NCI-H2029 (cell line): ENCODE results near the gene UGT2B7.
"Not testable (repeated sequence)": the region's sequence is repeated elsewhere in the genome, so short reads cannot be mapped to it uniquely, and the experiment has no call there.

Source experiments
- DNase-seq: peaks from one replicate; lab custom pipeline; 2025; lab: John Stamatoyannopoulos, UW

The UGT2B7 gene

DNA sequence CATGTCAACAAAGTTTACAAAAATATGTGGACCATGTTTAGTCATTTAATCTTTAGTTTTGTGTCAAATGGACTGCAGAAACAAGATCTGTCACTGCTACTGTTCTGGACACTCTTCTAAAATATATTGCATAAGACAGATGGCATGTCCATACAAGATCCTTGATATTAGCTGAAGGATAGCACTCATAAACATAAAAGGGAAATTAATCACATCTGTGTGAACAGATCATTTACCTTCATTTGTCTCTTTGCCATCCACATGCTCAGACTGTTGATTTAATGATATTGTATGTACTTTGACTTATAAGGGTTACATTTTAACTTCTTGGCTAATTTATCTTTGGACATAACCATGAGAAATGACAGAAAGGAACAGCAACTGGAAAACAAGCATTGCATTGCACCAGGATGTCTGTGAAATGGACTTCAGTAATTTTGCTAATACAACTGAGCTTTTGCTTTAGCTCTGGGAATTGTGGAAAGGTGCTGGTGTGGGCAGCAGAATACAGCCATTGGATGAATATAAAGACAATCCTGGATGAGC, at the start of gene UGT2B7:
Gene UGT2B7 (plus strand): TSS at position 364 of the 546 bp plus-strand sequence. CDS start 47 bp downstream, at position 411.
- DNase-seq = no peak

DNA sequence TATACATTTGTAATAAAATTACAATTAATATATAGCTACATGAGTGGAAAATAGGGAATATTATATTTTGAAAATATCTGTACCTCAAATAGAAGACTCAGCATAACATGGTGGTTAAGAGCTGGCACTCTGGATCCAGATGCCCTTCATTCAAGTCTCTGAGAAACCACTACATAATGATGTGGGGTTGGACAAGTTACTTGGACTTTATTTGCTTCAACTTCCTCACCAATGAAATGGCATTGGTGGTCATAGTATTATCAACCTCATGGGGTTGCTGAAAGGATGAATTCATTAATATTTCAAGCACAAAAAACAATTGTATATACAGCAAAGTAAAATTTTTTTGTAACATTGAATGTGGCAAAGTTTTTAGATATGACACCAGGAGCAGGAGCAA, 46.4 kb upstream of the UGT2B7 start:
- no peak for DNase-seq

DNA sequence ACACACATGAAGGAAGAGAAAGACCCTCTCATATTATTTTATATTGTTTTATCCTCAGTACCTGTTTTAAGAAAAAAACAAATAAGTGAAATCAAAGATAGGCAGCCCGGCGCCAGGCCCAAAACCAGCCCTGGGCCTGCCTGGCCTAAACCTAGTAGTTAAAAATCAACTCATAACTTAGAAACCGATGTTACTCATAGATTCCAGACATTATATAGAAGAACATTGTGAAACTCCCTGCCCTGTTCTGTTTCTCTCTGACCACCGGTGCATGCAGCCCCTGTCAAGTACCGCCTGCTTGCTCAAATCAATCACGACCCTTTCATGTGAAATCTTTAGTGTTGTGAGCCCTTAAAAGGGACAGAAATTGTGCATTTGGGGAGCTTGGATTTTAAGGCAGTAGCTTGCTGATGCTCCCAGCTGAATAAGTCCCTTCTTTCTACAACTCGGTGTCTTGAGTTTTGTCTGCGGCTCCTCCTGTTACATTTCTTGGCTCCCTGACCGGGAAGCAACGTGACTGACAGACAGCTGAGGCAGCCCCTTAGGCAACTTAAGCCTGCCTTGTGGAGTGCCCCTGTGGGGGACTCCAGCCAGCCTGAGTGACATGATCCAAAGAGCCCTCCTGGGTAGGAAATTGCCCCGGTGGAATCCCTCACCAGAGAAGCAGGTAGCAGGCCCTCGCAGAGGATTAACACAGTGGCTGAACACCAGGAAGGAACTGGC, 45.3 kb upstream of the UGT2B7 start:
- DNase-seq = not testable (repeated sequence)

DNA sequence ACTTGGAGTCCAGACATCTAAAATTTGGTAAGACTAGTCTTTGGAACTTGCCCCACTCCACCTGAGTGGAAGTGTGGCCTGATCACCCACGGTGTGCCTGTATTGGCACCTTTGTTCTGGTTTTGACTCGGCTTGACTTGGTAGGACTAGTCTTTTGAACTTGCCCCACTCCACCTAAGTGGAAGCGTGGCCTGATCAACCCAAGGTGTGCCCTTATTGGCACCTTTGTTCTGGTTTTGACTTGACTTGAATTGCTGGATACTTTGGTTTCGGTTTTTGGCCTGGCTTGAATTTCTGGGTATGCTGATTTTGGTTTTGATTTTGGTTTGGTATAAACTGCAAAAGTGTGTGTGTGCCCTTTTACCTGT, 44.7 kb upstream of the UGT2B7 start:
- no peak for DNase-seq

DNA sequence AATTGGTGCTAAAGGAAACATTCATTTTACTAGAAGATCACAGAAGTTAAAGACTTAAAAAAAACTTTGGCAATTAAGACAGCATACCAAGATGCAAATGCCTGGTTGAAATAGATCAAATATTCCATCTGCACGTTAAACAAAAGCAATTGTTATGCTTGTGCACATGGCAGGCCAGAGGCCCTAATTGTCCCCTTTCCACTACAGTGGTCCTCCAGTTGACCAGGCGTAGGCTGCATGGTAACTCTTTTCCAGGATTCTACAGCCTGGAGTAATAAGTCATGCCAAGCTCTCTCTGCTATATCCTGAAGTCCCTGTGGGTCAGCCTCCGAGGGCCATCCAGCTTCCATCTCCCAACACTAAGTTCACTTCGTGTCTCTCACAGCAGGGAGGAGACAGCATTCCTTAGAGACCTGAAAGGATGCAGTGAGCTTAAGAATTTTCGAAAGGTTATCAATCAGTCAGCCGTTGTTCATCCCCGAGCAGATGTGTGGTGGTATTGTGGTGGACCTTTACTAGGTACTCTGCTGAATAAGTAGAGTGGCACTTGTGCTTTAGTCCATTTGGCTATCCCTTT, 42.9 kb upstream of the UGT2B7 start:
- DNase-seq = not testable (repeated sequence)

DNA sequence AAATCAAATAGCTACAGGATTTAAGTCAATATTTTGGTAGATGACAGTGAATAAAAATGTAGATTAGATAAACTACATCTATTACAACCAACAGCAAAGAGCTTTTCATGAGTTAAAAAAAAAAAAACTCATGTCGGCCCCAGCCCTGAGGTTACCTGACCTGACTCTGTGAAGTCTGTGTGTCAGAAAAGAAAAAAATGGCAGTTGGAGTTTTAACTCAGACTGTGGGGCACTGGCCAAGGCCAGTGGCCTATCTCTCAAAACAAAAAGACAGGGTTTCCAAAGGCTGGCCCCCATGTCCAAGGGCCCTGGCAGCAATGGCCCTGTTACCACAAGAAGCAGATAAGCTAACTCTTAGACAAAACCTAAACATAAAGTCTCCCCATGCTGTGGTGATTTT, 42.2 kb upstream of the UGT2B7 start:
- DNase-seq = not testable (repeated sequence)

DNA sequence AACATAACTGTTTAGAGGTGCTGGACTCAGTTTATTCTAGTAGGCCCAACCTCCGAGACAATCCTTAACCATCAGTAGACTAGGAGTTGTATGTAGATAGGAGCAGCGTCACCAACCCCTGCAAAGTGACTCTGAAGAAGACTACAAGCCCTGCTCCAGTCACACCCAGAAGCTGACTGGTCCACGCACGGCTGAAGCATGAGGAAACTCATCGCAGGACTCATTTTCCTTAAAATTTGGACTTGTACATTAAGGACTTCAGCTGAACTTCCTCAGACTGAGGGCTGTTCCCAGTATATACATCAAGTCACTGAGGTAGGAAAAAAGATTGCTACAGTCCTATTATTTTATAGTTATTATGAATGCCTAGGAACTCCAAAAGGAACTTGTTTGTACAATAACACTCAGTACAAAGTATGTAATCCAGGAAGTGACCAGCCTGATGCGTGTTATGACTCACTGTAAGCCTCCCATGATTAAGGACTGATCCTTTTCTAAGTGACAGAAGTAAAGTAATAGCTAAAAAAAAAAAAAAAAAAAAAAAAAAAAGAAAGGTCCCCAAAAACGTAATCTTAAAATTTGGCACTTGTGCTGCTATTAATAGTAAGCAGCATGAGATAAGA, 41.6 kb upstream of the UGT2B7 start:
- no peak for DNase-seq

DNA sequence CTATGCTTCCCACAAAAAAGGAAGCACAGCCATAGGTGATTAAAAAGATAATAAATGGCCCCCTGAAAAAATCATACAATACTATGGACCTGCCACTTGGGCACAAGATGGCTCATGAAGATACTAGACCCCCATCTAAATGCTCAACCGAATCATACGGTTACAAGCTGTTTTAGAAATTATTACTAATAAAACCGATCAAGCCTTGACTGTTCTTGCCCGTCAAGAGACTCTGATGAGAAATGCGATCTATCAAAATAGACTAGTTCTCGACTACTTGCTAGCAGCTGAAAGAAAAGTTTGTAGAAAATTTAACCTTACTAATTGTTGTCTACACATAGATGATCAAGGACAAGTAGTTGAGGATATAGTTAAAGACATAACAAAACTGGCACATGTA, 40.1 kb upstream of the UGT2B7 start:
- DNase-seq = no peak

DNA sequence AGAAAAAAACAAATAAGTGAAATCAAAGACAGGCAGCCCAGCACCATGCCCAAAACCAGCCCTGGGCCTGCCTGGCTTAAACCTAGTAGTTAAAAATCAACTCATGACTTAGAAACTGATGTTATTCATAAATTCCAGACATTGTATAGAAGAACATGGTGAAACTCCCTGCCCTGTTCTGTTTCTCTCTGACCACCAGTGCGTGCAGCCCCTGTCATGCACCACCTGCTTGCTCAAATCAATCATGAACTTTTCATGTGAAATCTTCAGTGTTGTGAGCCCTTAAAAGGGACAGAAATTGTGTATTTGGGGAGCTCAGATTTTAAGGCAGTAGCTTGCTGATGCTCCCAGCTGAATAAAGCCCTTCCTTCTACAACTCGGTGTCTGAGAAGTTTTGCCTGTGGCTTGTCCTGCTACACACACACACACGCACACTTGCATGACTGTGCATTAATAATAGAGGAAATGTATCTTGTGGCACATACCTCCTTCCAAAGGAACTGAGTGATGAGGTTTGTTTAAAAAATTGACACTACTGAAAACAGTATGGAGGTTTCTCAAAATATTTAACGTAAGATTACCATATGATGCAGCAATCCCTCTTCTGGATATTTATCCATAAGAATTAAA, 39.2 kb upstream of the UGT2B7 start:
- DNase-seq = no peak

DNA sequence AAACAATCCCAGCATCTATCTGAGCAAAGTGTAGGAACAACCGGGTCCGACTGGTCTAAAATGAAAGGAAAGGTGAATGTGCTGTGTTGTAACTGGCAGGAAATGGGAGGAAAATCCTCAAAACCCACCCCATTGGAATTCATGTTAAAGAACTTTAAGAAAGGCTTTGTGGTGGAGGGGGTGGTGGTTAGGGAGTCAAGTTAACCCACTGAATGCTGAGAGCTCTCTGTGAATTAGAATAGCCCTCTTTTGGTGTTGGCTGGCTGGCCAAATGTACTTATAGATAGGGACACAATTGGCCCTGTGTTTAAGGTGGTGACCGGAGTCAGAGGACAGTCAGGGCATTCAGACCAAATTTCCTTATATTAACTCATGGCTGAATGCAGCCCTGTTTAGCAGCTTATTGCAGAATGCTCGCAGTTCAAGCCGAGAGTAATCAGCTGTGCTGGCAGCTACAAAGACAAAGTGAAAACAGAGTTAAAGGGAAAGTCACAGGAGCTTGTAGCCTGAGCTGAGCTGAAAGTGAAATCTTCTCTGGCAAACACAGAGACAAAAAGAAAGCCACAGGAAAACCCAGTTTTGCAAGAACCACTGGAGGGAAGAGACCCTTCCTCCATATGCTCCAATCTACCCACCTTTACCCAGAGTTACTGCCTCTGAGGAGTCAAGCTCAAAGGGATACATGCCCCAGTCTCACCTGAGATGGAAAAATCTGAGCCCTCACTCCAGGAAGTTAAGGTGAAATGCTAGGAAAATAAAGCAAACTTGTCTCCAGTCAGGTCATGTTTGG, 38.5 kb upstream of the UGT2B7 start:
- no peak for DNase-seq

DNA sequence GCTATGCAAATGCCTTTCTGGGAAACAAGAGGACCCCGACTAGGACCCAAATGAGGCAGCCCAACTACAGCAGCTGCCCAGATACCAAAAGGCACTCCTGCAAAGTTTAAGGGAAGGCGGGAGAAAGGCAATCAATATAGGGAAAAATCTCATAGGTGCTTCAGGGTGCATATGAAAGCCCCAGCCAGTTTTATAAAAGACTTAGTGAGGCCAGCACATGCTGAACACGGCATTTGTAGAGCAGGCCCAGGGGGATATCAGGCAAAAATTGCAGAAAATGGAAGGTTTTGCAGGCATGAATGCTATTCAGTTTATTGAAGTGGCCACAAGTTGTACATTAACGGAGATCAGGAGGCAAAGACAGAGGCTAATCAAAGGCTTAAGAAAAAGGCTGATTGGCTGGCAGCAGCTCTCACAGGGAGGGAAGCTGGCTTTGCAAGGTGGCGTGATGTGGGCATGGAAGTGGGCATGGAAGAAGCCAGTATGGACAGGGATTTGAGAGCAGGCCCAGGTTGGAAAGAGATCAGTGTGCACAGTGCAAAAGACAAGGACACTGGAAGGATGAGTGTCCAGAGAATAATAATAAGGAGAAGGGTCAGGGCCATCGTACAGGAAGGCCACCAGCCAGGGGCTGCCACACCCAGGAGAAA, 37.7 kb upstream of the UGT2B7 start:
- no peak for DNase-seq

DNA sequence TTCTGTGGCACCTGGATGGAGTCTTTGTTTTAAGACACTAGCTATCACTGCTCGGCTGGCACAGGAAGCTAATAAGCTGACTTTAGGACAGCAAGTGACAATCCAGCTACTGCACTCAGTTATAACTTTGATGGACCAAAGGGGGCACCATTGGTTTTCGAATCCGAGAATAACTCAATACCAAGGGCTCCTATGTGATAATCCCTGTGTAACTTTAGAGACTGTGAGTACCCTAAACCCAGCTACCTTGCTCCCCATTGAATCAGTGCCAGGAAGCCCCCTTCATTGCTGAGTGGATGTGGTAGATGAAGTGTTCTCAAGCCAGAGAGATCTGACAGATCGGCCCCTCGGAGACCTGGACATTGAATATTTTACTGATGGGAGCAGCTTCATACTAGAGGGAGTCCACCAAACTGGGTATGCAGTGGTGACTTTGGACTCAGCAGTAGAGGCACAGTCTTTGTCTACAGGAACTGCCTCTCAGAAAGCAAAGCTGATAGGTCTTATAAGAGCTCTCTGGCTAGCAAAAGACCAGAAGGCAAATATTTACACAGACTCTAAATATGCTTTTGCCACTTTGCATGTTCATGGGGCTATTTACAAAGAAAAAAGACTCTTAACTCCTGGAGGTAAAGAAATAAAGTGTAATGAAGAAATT, 35.5 kb upstream of the UGT2B7 start:
- DNase-seq = no peak

DNA sequence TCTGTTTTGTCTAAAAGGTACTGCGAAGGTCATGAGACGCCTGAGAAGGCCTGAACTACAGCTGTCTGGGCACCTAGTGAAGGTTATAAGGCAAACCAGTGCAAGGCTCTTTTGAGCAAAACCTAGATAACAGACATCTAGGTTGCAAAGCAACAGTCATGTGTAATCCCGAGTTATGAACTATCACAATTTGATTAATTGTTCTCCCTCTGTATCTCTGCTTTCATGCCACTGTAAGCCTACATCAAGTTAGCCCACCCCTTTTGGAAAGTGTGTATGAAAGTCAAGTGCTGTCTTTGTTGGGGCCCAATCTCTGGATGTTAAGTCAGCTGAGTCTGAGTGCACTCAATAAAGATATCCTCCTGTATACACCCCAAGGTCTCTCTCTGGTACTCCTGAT, 31.9 kb upstream of the UGT2B7 start:
- no peak for DNase-seq

DNA sequence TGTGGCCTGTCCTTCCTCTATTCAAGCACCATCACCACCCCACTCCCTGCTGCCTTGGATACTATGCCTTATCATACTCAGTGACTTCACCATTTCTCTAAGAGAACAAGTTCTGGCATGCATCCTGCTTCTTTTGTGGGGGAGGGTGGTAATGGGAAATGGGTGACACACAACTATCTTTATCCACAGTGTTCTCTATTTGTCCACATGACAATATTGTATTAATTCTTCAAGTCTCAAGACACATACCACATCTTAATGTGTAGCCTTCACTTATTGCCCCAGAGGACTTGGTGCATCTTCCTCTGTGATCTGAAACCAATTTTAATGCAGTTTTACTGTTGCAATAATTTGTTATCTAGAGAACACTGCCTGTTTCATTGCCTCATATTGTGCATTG, 29.3 kb upstream of the UGT2B7 start:
- no peak for DNase-seq

DNA sequence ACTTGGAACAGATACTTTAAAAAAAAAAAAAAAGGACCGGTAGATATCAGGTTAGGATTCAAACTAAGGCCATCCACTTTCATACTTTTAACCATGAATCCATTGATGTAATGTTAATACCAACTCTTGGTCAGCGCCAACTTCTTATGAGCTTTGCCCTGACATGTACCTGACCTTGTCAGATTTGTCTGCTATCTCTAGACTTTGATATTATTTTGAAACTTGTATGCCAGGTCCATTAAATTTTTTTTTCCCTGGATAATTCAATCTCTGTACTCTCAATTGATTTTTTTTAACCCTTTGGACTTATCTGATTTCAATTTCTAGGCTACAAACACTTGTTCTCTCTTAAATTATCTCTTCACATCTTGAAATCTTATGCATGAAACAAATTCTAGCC, 27.2 kb upstream of the UGT2B7 start:
- no peak for DNase-seq

DNA sequence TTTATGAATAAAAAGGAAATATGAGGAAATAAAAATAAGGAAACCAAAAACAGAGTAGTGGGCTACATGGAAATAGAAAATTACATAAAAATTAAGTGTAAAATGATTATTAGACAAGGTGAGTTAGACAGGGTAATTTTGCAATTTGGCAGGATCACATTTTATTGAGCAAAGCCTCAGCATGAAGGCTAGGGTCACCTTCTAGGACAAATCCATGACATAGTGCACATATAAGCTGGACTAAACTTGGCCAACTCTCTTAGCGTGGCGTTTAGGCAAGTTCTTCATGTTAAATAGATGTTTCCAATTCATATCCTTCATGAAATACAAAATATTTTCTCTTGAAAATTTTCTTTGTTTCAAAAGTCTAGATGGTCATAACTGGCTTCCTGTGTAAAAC, 25.7 kb upstream of the UGT2B7 start:
- no peak for DNase-seq

DNA sequence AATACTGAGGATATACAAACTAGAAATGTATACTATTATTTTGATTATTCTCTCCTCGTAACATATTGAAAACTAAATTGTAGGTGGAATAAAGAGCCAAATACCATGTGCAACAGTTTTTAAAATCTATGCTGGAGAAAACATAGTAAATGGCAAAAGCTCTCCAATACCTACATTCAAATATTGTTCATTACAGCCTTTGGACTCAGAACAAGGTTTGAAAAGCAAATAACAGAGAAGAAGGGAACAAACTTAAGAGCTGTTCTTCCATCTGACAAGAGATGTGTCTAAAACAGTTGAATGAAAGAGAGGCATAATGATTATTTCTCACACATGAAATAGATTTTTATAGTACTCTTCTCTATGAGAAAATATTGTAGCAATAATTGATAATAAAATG, 25.0 kb upstream of the UGT2B7 start:
- DNase-seq = no peak

DNA sequence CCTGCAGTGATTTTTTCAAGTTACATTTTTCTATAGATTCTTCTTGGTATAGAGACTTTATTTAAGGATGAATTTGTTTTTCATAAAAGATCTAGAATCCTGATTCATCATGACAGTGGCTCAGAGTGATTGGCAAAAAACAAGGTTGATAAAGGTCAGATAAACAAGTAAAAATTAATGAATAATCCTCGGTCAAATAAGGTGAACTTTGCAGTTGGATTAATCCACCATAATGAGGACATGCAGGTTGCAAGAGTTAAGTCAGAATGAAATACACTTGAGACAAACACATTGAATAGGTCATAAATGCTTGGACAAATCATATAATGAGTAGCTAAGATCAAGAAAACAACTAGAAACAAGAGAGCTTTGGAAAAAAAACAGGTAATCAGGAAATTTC, 22.9 kb upstream of the UGT2B7 start:
- no peak for DNase-seq

DNA sequence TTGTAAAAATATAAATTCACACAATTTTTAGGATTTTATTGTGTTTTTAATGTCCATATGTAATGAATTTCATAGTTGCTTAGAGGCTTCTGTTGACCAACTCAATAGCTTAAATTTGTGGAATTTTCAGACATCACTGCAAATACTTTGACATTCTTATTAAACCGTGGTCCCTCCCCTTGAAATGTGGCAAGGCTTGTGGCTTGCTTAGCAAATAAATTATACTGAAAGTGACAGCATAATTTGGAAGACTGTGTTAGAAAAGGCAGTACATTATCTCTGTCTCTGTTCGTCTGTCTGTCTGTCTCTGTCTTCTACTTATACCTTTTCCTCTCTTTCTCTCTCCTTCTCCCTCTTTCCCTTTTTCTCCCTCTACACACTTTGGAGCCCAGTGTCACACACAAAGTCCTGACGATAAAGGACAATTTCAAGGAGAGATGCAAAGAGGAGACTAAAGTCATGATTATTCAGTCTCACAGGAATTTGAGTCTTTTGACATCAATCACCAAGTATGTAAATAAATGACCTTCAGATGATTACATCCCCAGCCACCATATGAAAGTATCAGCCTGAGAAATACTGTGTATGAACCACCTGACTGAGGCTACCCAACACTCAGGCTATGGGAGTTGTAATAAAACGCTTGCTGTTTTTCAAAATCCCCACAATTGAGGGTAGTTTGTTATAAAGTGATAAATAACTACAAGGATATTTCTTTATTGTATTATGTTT, 21.0 kb upstream of the UGT2B7 start:
- DNase-seq = no peak

DNA sequence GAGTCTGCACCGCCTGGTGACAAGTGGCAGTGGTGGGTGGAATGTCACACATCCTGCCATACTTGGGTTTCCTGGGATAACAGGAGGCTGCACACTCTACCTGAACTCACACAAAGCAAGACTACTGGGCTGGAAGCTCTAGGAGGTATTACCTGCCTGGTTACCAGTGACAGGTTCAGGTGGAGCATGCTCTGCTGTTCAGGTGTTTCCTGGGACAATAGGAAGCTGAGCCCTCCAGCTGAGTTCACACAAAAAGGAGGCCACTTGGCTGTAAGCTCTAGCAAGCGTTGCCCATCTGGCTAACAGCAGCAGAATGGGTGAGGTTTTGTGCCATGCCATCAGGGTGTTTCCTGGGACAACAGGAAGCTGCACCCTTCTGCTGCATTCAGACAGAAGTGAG, 17.4 kb upstream of the UGT2B7 start:
- no peak for DNase-seq
